OCI-LY7 (cell line): ENCODE data around the gene PTP4A2. TPM values are rescaled to one million over a fixed set of nuclear protein-coding genes. Genes with fewer than 3 reads are reported as not detected.
A peak's percentile ranks its signal among the peaks of the same experiment; 100 is the strongest.
"Not testable (repeated sequence)": the region's sequence is repeated elsewhere in the genome, so short reads cannot be mapped to it uniquely, and the experiment has no call there.

Source experiments
- BruUV-seq: library from RNA; stranded (reverse); fragments of 400-500 nt; replicated peaks from 2 replicates; lab custom pipeline; 2021; lab: Mats Ljungman, UMichigan
- CTCF ChIA-PET: fragments of 300-600 bp; sonication (Branson Sonifier 250); formaldehyde crosslinking; loops from one replicate; lab custom pipeline; 2022; ENCODE audit warnings: antibody characterized with exemption; ENCODE audit not compliant: unreplicated experiment; lab: Charles Lee
- POLR2A ChIA-PET: fragments of 300-600 bp; sonication (Branson Sonifier 250); formaldehyde crosslinking; loops from one replicate; lab custom pipeline; 2022; ENCODE audit warnings: antibody characterized with exemption; lab: Charles Lee
- DNase-seq: peaks from one replicate; pipeline ENCODE4 v3.0.0-alpha.2; 2015; ENCODE audit warnings: low spot score
- H2AFZ ChIP-seq: fragments of 200-600 bp; sonication (generic), shearing (Covaris generic); 2 replicates; pipeline ENCODE4 v1.6.1; 2014; ENCODE audit warnings: mild to moderate bottlenecking, antibody characterized with exemption, low read length, moderate library complexity
- H3K27ac ChIP-seq: fragments of 200-600 bp; sonication (generic); 2 replicates; pipeline ENCODE4 v1.5.1; 2014; ENCODE audit warnings: mixed run types, low read depth, mild to moderate bottlenecking, moderate library complexity, low read length, inconsistent platforms; ENCODE audit not compliant: poor library complexity, severe bottlenecking
- H3K36me3 ChIP-seq: fragments of 200-600 bp; sonication (generic); 2 replicates; pipeline ENCODE4 v1.6.1; 2014; ENCODE audit warnings: mild to moderate bottlenecking, antibody characterized with exemption, low read length, moderate library complexity, mixed read lengths; ENCODE audit not compliant: insufficient read depth
- H3K4me1 ChIP-seq: fragments of 200-600 bp; sonication (generic); 2 replicates; pipeline ENCODE4 v1.5.1; 2014; ENCODE audit warnings: mild to moderate bottlenecking, low read length; ENCODE audit not compliant: insufficient read depth, poor library complexity, severe bottlenecking
- H3K4me2 ChIP-seq: fragments of 200-600 bp; sonication (generic); 2 replicates; pipeline ENCODE4 v1.6.1; 2014; ENCODE audit warnings: mild to moderate bottlenecking, low read length
- H3K4me3 ChIP-seq: fragments of 200-600 bp; sonication (generic); 2 replicates; pipeline ENCODE4 v1.5.1; 2014; ENCODE audit warnings: mild to moderate bottlenecking, low read depth, low read length; ENCODE audit not compliant: poor library complexity, severe bottlenecking
- H3K79me2 ChIP-seq: fragments of 200-600 bp; sonication (generic); 2 replicates; pipeline ENCODE4 v1.6.1; 2016; ENCODE audit warnings: low read depth, mild to moderate bottlenecking, low read length, moderate library complexity, mixed read lengths; ENCODE audit not compliant: insufficient read depth
- H3K9me2 ChIP-seq: fragments of 200-600 bp; sonication (generic); 2 replicates; pipeline ENCODE4 v1.6.1; 2016; ENCODE audit warnings: mild to moderate bottlenecking, low read length, mixed read lengths; ENCODE audit not compliant: insufficient read depth
- H3K9me3 ChIP-seq: fragments of 200-600 bp; sonication (generic); 2 replicates; pipeline ENCODE4 v1.6.1; 2014; ENCODE audit warnings: mild to moderate bottlenecking, mixed run types, low read length, mixed read lengths
- H4K20me1 ChIP-seq: fragments of 200-600 bp; sonication (generic); 2 replicates; pipeline ENCODE4 v1.6.1; 2014; ENCODE audit warnings: mild to moderate bottlenecking, antibody characterized with exemption, low read length, moderate library complexity, mixed read lengths; ENCODE audit not compliant: insufficient read depth
- CTCF ChIP-seq: fragments of 200-600 bp; sonication (generic); conservative IDR thresholded peaks from 2 replicates; pipeline ENCODE4 v1.5.1; 2014; ENCODE audit warnings: mild to moderate bottlenecking, antibody characterized with exemption, low read length, moderate library complexity, mixed read lengths
- EZH2phosphoT487 ChIP-seq: fragments of 200-600 bp; sonication (generic); IDR thresholded peaks from 2 replicates; pipeline ENCODE4 v1.6.1; 2018; ENCODE audit warnings: low read depth, borderline replicate concordance, mild to moderate bottlenecking, mixed run types, antibody characterized with exemption, low read length, moderate library complexity, mixed read lengths
- intact Hi-C: fragments of 100-400 bp; cut with micrococcal nuclease; formaldehyde crosslinking; loops from one replicate; pipeline ENCODE4 v1.10.0; 2022; ENCODE audit not compliant: unreplicated experiment
- total RNA-seq, 2 experiments: library from RNA; depleted of rRNA in 1 of 2; stranded (reverse); fragments of >200 nt in 1 of 2; shearing (Covaris generic) in 1 of 2; gene quantifications; 2 replicates each; pipeline ENCODE4 v1.2.3, GENCODE V29; 2014 to 2022

PTP4A2 gene
- total RNA-seq, 2 experiments from 2014 or later: 196 to 208 TPM

DNA sequence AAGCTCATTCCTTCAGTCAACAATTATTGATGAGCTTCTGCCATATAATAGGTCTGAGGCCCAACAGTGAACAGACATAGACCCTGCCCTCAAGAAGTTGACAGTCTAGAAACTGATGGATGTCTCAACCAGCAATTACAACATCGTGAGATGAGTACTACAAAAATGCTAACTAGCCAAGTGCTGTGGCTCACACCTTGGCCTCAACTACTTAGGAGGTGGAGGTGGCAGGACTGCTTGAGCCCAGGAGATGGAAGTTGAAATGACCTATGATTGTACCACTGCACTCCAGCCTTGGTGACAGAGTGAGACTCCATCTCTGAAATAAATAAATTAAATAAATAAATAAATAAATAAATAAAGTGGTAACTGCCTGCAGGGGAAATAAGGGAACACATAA lies 11.7 kb upstream of the PTP4A2 start:
- ChIA-PET POLR2A (no interaction called here), CTCF (interaction anchor here (0.9 to 1.3 kb wide), 2 partner anchors 8 to 10 kb away, joined by 3 read pairs; no protein-coding TSS in a partner anchor)
- no TSS peak for BruUV-seq
- TF ChIP-seq EZH2phosphoT487 (no peak), CTCF (no peak)
- Histone ChIP-seq H2AFZ (no peak overlapping the region), H3K4me1 (peaks cover 14% of the 10 kb centered on the region), H3K9me2 (no peaks in the 10 kb centered on the region), H3K27ac (no peak overlapping the region), H3K36me3 (no peaks in the 10 kb centered on the region), H3K4me2 (no peak overlapping the region), H3K4me3 (no peak overlapping the region), H4K20me1 (no peaks in the 10 kb centered on the region), H3K9me3 (no peaks in the 10 kb centered on the region), H3K79me2 (no peaks in the 10 kb centered on the region)
- intact Hi-C loops: no loop called here
- DNase-seq: no peak

DNA sequence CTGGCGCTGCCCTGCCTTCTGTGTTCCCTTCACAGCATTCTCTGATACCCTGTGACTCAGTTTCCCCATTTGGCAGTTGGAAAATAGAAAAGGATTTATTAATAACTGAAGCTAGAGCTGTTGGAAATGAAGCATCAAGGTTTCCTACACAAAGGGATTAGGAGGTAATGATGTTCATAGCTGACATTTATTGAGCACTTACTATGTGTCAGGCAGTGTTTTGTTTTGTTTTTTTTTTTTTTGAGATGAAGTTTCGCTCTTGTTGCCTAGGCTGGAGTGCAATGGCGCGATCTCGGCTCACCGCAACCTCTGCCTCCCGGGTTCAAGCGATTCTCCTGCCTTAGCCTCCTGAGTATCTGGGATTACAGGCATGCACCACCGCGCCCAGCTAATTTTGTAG lies 7.5 kb upstream of the PTP4A2 start:
- H3K4me2 ChIP-seq, BruUV-seq, intact Hi-C loops, H3K9me3 ChIP-seq, H3K79me2 ChIP-seq, H3K27ac ChIP-seq, H3K4me3 ChIP-seq, CTCF ChIA-PET, H3K9me2 ChIP-seq, H2AFZ ChIP-seq, H3K36me3 ChIP-seq, DNase-seq, H4K20me1 ChIP-seq: not testable (repeated sequence)
- peaks cover 45% of the 10 kb centered on the region for H3K4me1 ChIP-seq
- POLR2A ChIA-PET: interaction anchor here (0.8 to 3.2 kb wide), 2 partner anchors 10 to 12 kb away, joined by 3 to 20 read pairs; no protein-coding TSS in a partner anchor

- H2AFZ ChIP-seq: peak overlapping the region; percentile 80
- no peak for TF ChIP-seq EZH2phosphoT487
- no peak for TF ChIP-seq CTCF
- H3K4me2 ChIP-seq: peak overlapping the region; percentile 81
- H3K79me2 ChIP-seq: no peaks in the 10 kb centered on the region
- no peaks in the 10 kb centered on the region for H3K9me2 ChIP-seq
- peak overlapping the region; percentile 68 for H3K27ac ChIP-seq
- no TSS peak for BruUV-seq
- peak overlapping the region; percentile 65 for H3K4me3 ChIP-seq
- CTCF ChIA-PET: interaction anchor here (0.5 to 1.9 kb wide), 3 partner anchors 9 to 69 kb away, joined by 5 to 6 read pairs (median 5); partner anchors contain the start of gene KHDRBS1
- H3K4me1 ChIP-seq: peaks cover 56% of the 10 kb centered on the region
- no peaks in the 10 kb centered on the region for H3K36me3 ChIP-seq
- H4K20me1 ChIP-seq: no peaks in the 10 kb centered on the region
- DNase-seq: peak; percentile 90
- H3K9me3 ChIP-seq: no peaks in the 10 kb centered on the region
- POLR2A ChIA-PET: interaction anchor here (0.9 to 3.2 kb wide), 10 partner anchors 8 to 202 kb away, joined by 3 to 20 read pairs (median 4); partner anchors contain the start of gene TMEM39B
- intact Hi-C loops: no loop called here
These were observed 6.3 kb upstream of the PTP4A2 start for GRCh38 chr1:31944205-31945089.
